Thyroid gland (tissue), 4 donors: ENCODE data around the gene MPP2. TPM values are rescaled to one million over a fixed set of nuclear protein-coding genes. Genes with fewer than 3 reads are reported as not detected.
A peak's percentile ranks its signal among the peaks of the same experiment; 100 is the strongest.

ENCODE experiments used
- DNase-seq, 2 donors: peaks; one replicate each; pipeline ENCODE4 v3.0.0-alpha.2; 2019
- H3K27ac ChIP-seq, 3 donors: fragments of 200-600 bp; sonication (generic); 1 replicate in 2 of 3; 2 replicates in 1 of 3; pipeline ENCODE4 v1.5.1; 2016 to 2019; ENCODE audit warnings: mild to moderate bottlenecking in 1 of 3, moderate library complexity in 1 of 3
- H3K27me3 ChIP-seq: fragments of 200-600 bp; sonication (generic); one replicate; pipeline ENCODE4 v1.5.1; 2019
- H3K36me3 ChIP-seq, 2 donors: fragments of 200-600 bp; sonication (generic); one replicate each; pipeline ENCODE4 v1.5.1; 2016 to 2019
- H3K4me1 ChIP-seq, 2 donors: fragments of 200-600 bp; sonication (generic); one replicate each; pipeline ENCODE4 v1.5.1; 2017 to 2019
- H3K4me3 ChIP-seq, 3 donors: fragments of 200-600 bp; sonication (generic); replicated peaks in 1 of 3; 1 replicate in 2 of 3; 2 replicates in 1 of 3; pipeline ENCODE4 v1.5.1; 2016; ENCODE audit warnings: mild to moderate bottlenecking in 1 of 3
- H3K9me3 ChIP-seq: fragments of 200-600 bp; sonication (generic); one replicate; pipeline ENCODE4 v1.5.1; 2017
- POLR2A ChIP-seq, 2 donors: fragments of 450-650 bp; IDR thresholded peaks; one replicate each; pipeline ENCODE4 v1.6.1; 2017; ENCODE audit warnings: antibody characterized with exemption in 2 of 2, mild to moderate bottlenecking in 2 of 2, moderate library complexity in 1 of 2
- WGBS, 2 donors: methylation state at CpG; one replicate each; pipeline ENCODE4 v1.1.5; 2017; 5-methylcytosine and 5-hydroxymethylcytosine counted together
- intact Hi-C: fragments of 100-400 bp; cut with DNase I; formaldehyde crosslinking; loops from one replicate; pipeline ENCODE4 v1.15.1; 2023
- total RNA-seq, 4 donors: library from RNA; depleted of rRNA; stranded (reverse); fragments of >200 nt; gene quantifications; one replicate each; pipeline ENCODE4 v1.2.3, GENCODE V29; 2016
- TF ChIP-seq, protein P1 (sequence below), 6 experiments: fragments of 200-600 bp in 3 of 6; fragments of 450-650 bp in 3 of 6; sonication (generic) in 3 of 6; IDR thresholded peaks; one replicate each; pipeline ENCODE4 v1.5.1; 2016 to 2019; ENCODE audit warnings: antibody characterized with exemption in 6 of 6, mild to moderate bottlenecking in 2 of 6, inconsistent platforms in 1 of 6, moderate library complexity in 1 of 6

Gene MPP2
- total RNA-seq, 4 donors from 2014 or later: 6.5 to 30.8 (median 9.0) TPM

DNA sequence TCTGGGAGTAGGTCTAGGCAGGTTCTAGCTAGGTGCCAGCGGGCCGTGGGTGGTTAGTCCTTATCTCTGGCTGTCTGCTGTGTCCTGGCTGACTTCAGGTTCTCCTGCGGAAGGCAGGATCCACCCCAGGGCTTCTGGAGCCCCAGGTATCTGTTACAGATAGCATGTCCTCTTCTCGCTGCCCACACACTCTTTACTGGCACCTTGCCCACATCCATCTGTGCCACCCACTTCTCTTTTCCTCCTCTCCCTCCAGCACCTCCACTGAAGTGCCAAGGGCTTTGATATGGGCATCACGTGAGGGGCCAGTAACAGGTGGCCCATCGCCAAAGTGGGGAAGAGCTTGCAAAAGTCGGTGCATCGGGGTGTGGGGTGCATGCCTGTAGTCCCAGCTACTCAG, 4.6 kb upstream of the MPP2 start:
- Histone ChIP-seq H3K9me3 (no peaks in the 10 kb centered on the region), H3K36me3 (no peaks in the 10 kb centered on the region), H3K27ac (no peak overlapping the region), H3K27me3 (no peaks in the 10 kb centered on the region), H3K4me3 (no peak overlapping the region), H3K4me1 (peaks cover 0 to 6% of the 10 kb centered on the region in 2 donors)
- intact Hi-C loops: no loop called here
- DNase-seq: peak; percentile 31 to 50
- TF ChIP-seq, protein P1, sequence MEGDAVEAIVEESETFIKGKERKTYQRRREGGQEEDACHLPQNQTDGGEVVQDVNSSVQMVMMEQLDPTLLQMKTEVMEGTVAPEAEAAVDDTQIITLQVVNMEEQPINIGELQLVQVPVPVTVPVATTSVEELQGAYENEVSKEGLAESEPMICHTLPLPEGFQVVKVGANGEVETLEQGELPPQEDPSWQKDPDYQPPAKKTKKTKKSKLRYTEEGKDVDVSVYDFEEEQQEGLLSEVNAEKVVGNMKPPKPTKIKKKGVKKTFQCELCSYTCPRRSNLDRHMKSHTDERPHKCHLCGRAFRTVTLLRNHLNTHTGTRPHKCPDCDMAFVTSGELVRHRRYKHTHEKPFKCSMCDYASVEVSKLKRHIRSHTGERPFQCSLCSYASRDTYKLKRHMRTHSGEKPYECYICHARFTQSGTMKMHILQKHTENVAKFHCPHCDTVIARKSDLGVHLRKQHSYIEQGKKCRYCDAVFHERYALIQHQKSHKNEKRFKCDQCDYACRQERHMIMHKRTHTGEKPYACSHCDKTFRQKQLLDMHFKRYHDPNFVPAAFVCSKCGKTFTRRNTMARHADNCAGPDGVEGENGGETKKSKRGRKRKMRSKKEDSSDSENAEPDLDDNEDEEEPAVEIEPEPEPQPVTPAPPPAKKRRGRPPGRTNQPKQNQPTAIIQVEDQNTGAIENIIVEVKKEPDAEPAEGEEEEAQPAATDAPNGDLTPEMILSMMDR (IDR thresholded peaks at IDR 0.05): no peak
- no peak for TF ChIP-seq POLR2A (IDR thresholded peaks at IDR 0.05)
- 39 to 40% methylated on average over 7 to 8 of the region's 8 CpGs for WGBS, 2 donors

DNA sequence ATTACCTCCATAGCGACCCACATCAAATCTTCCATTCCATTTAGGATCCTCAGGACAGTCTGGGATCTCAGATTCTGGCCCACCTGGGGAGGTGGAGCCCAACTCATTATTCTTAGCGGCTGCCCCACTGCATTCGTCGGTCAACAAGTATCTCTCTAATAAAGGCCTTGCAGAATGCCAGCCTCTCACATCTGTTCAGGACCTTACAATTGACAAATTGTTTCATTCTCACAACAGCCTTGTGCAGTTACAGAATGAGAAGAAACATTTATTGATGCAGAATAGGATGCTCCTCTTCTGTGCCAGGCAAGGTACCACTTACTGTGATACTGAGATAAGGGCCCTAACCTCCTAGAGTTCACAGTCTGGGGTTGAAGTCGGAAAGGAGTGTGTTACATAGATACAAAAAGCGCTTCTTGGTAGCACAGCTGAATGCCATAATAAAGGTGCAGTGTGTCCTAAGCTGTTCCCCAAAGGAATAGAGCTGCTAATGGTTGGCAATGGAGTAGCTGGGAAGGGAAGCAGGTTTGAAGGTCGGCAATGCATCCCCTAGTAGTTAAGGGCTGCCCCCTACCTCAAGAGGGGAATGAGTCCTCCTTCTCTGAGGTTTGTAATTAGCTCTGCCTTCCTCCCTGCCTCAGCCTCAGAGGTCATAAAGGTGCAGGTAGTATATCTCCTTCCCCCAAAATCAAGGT, 2.3 kb upstream of the MPP2 start:
- Histone ChIP-seq H3K4me3 (no peak overlapping the region), H3K9me3 (no peaks in the 10 kb centered on the region), H3K36me3 (no peaks in the 10 kb centered on the region), H3K27ac (no peak overlapping the region), H3K27me3 (no peaks in the 10 kb centered on the region), H3K4me1 (peaks cover 0 to 18% of the 10 kb centered on the region in 2 donors)
- TF ChIP-seq, protein P1 (IDR thresholded peaks at IDR 0.05): no peak
- no peak for TF ChIP-seq POLR2A (IDR thresholded peaks at IDR 0.05)
- DNase-seq: no peak
- intact Hi-C loops: loop anchor here (10.0 kb wide), 1 partner anchor 215 kb away; the partner anchor contains the start of gene HDAC5
- WGBS, 2 donors: 67 to 70% methylated on average over 7 of the region's 7 CpGs

DNA sequence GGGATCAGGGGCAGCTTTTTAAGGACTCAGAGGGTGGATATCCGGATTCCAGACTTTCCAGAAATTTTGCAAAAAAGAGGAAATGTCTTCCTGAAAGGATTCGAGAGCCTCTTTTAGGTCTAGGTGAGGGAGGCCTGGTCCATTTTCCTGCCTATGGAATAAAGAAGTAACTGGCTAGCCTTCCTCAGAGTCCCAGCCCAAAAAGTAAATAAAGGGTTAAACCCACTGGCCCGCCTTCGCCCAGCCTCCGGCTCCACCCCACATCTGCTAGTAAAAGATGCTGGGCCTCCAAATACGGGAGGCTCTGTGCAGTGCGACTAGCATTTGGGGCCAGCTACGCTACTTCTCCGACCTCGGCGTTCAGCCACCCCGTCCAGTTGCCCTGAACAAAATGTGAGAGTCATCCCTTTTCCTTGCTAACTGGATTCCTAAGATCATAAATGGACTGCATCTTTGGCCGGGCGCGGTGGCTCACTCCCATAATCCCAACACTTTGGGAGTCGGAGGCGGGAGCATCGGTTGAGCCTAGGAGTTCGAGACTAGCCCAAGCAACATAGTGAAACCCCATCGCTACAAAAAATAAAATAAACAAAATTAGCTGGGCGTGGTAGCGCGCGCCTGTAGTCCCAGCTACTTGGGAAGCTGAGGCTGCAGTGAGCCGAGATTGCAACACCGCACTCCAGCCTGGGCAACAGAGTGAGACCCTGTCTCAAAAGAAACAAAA, 824 bp upstream of the MPP2 start:
- peak overlapping the region in 1 of 3 donors; percentile 55 for H3K27ac ChIP-seq
- DNase-seq: peak; percentile 51 to 52
- H3K4me3 ChIP-seq: peak overlapping the region in 1 of 3 donors; percentile 63
- WGBS, 2 donors: 23 to 28% methylated on average over 26 of the region's 26 CpGs
- peaks cover 0 to 18% of the 10 kb centered on the region in 2 donors for H3K4me1 ChIP-seq
- H3K36me3 ChIP-seq: no peaks in the 10 kb centered on the region
- intact Hi-C loops: loop anchor here (10.0 kb wide), 1 partner anchor 217 kb away; the partner anchor contains the start of gene HDAC5
- no peaks in the 10 kb centered on the region for H3K9me3 ChIP-seq
- TF ChIP-seq POLR2A (IDR thresholded peaks at IDR 0.05): no peak
- TF ChIP-seq, protein P1 (IDR thresholded peaks at IDR 0.05): no peak
- no peaks in the 10 kb centered on the region for H3K27me3 ChIP-seq

DNA sequence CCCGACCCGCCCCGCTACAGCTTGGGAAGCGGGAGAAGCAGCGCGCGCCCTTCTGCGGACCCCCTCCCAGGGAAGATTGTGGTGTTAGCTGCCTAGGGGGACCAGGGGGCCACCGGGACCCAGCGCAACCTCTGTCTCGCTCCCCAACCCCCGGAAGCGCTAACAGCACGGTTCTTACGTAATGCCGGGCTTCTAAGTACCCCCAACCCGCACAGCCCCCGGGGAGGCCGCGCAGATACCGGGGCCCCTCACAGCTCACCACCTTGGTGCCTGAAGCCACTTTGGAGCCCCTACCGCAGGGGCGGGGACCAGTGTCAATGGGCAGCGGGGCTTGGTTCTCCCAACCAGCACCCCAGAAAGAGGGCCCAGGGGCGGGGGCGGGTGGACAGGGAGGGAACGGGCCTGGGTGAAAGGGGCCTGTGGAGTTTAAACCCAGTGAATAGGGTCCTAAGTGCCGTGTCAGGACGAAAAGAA, 348 bp downstream of the MPP2 start:
- no peaks in the 10 kb centered on the region for H3K9me3 ChIP-seq

More for the DNA sequence above, 348 bp downstream of the MPP2 start:
- DNase-seq: peak; percentile 5 to 12
- TF ChIP-seq, protein P1 (IDR thresholded peaks at IDR 0.05): no peak
- no peak for TF ChIP-seq POLR2A (IDR thresholded peaks at IDR 0.05)
- WGBS, 2 donors: 0 to 3% methylated on average over 6 to 23 of the region's 29 CpGs
- Histone ChIP-seq H3K4me1 (peaks cover 0 to 18% of the 10 kb centered on the region in 2 donors), H3K36me3 (no peaks in the 10 kb centered on the region), H3K4me3 (peak overlapping the region; percentile 47 to 68 (median 63)), H3K27me3 (no peaks in the 10 kb centered on the region), H3K27ac (peak overlapping the region in 2 of 3 donors; percentile 55 to 59)
- intact Hi-C loops: loop anchor here (10.0 kb wide), 1 partner anchor 218 kb away; the partner anchor contains the start of gene HDAC5
